Umbilical cord (tissue), 2 donors: ENCODE data around the gene TNFRSF18. TPM values are rescaled to one million over a fixed set of nuclear protein-coding genes. Genes with fewer than 3 reads are reported as not detected.
"Not testable (repeated sequence)": the region's sequence is repeated elsewhere in the genome, so short reads cannot be mapped to it uniquely, and the experiment has no call there.

Experiments used
- DNase-seq: peaks from one replicate; pipeline ENCODE4 v3.0.0-alpha.2; 2015; ENCODE audit warnings: low spot score
- total RNA-seq: library from RNA; depleted of rRNA; stranded (reverse); fragments of >200 nt; gene quantifications from one replicate; pipeline ENCODE4 v1.2.3, GENCODE V29; 2014; ENCODE audit warnings: low replicate concordance; ENCODE audit not compliant: insufficient read depth

The TNFRSF18 gene
- total RNA-seq, 1 donor from 2014 or later = not detected

DNA sequence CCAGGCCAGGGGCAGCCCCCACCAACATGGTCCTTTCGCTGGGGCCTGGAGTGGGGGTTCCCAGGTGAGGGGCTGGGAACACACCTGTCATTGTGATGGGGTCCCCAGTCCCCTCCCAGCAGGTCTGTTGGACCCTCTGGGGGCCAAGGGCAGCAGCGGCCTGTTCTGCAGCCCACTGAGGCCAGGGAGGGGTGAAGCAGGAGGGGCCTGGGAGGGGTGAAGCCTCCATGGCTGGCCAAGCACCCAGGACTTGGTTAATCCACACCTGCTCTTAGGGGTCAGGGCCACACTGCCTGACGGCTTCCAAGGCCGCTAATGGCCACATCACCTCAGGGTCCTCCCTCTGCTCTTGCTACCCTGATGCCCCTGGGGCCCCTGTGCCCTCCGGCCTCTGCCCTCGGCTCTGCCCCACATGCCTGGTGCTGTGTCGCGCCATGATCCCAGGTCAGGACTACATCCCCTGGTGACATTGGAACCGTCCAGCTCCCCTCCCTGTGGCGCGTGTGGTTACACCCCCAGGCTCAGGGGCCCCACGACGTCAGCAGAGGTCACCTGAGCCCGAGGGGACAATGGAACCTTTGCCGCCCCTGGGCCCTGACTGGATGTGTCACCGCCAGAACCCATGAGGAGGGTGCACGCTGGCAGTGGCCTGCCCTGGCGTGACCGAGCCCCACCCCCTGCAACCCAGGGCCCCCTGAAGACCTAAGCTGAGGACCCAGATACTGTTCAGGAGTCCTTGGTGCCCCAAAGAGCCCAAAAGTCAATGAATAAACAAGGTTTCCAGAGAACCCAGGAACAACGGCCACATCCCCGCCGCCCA is 7.0 kb downstream of the TNFRSF18 start:
- no peak for DNase-seq

DNA sequence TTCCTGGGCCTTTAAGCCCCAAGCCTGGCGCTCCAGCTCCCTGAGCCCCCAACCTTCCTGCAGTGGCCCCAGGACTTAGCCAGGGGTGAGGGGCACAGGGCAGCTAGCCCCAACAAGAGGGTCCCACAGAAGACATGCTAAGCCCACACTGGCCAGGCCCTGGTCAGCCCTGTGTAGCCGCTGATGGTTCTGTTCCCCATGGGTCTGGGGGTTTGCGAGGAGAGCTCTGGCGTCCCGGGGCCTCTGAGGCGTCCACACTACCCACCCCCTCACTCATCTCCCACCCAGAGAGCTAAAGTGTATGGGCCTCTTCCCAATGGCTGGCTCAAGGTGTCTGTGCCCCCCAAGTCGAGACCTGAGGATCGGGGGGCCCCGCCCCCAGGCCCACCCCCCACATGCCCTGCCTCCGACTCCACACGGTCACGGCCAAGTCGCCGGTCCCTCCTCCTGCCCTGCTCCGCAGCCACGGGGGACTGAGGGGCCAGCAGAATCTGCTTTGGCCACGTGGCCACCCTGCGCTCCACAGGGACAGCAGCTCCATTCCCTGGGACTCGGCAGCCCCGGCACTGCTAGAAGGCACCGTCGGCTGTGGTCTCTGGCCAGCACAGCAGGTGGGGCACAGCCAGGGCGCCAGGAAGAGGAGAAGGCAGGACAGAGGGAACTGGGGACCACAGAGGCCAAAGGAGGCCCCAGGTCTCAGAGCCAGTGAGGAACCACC is 7.8 kb downstream of the TNFRSF18 start:
- no peak for DNase-seq

DNA sequence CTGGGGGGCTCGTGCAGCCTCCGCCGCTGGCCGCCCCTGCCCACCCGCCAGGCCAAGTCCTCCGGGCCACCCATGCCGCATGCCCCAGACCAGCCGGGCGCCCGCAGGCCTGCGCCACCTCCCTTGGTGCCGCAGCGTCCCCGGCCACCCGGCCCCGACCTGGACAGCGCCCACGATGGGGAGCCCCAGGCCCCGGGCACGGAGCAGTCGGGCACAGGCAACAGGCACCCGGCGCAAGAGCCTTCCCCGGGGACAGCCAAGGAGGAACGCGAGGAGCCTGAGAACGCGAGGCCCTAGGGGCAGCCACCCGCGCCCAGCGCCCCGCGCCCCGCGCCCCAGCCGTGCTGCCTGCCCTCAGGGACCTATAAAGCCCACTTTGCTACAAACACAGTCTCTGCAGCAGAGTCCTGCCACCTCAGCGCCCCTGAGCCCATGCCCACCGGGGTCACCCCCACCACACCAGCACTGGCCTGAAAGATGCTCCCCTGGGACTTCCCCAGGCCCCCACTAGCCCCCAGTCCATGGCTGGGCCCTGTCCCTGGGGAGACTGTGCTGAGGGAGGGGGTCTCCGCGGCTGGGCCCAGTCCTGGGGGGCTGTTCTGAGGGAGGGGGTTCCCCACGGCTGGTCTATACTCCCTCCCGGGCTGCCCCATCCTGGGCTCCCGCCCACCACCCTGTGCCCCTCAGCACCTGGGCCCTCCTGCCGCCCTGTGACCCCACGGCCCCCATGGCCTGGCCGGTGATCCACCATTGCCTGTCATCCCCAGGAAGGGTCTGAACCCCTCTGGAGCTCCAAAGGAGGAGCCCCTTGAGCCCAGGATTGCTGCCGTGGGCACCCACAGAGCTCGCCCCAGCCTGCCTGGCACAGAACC is 8.6 kb downstream of the TNFRSF18 start:
- no peak for DNase-seq

DNA sequence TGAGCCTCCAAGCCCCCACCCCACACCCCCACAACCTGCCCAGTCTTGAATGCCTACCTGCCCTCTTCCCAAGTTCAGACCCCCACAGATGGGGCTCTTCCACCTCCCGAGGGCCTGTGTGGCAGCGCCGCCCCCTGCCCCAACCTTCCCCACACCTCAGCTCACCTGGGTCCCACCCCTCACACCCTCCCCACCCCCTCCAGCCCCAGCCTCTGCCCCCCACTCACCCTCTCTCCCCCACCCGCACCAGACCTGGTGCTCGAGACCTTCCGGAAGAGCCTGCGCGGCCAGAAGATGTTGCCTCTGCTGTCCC is 9.2 kb downstream of the TNFRSF18 start:
- no peak for DNase-seq

DNA sequence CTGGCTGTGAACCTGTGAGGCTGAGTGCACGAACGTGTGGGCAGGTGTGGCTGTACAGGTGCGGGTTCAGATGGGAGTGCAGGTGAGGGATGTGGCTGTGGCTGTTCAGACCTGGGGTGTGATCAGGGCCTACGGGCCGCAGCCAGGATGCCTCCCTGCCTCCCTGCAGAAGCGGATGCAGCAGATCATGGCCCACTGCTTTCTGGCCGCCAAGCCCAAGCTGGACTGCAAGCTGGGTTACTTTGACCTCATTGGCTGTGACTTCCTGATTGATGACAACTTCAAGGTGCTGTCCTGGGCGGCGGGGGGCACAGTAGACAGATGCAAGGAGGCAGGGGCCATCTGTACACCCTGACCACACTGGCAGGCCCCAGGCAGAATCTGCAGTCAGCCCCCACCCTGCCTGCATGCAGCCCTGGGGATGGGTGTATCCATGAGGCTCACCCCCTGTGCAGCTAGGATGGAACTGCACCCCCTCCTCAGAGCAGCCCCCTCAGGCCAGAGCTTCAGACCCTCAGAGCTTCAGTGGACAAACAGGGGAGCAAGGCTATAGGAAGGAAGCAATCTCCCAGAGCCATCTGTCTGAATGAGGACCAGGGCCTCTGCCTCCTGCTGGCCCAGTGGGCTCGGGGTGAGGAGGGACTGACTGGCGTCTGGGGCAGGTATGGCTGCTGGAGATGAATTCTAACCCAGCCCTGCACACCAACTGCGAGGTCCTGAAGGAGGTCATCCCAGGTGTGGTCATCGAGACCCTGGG is 9.8 kb downstream of the TNFRSF18 start:
- DNase-seq = no peak

DNA sequence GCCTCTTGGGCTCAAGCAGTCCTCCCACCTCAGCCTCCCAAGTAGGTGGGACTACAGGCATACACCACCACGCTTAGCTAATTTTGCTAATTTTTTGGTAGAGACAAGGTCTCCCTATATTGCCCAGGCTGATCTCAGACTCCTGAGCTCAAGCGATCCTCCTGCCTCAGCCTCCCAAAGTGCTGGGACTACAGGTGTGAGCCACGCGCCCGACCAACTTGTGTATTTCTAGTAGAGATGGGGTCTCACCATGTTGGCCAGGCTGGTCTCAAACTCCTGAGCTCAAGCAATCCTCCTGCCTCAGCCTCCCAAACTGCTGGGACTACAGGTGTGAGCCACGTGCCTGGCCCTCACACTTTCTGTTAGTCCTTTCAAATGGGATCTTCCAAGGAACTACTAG is 10.7 kb downstream of the TNFRSF18 start:
- DNase-seq = not testable (repeated sequence)

DNA sequence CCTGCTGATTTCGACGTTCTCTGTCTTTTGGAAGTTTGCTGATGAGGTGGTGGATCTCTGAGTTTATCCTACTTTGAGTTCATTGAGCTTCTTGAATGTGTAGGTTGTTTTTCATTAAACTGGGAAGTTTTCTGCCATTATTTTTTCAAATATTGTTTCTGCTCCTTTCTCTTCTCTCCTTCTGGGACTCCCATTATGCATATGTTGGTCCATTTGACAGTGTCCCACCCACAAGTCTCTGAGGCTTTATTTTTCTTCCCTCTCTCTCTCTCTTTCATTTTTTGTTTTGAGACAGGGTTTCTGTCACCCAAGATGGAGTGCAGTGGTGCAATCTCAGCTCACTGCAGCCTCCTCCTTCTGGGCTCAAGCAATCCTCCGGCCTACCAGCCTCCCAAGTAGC is 11.7 kb downstream of the TNFRSF18 start:
- no peak for DNase-seq

DNA sequence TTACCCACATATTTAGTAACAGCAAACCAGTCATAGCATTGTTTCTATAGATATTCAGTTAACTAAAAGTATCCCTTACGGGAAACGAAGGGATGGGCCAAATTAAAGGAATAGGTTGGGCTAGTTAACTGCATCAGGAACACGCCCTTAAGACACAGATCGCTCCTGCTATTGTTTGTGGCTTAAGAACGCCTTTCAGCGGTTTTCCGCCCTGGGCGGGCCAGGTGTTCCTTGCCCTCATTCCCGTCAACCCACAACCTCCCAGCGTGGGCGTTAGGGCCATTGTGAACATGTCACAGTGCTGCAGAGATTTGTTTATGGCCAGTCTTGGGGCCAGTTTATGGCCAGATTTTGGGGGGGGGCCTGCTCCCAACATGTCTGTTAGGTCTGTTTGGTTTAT is 14.7 kb downstream of the TNFRSF18 start:
- DNase-seq = no peak

DNA sequence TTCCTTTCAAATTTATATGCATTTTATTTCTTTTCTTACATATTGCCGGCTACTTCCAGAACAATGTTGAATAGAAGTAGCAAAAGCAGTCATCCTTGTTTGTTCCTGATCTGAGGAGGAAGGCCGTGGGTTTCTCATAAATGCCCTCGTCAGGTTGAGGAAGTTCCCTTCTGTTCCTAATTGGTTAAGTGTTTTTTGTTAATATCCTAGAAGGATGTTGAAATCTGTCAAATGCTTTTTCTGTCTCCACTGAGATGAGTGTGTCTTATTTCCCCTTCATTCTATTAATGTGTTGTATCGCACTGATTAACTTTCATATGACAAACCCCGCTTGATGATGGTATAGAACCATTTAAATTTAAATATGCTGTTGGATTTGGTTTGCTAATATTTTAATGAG is 17.3 kb downstream of the TNFRSF18 start:
- no peak for DNase-seq

DNA sequence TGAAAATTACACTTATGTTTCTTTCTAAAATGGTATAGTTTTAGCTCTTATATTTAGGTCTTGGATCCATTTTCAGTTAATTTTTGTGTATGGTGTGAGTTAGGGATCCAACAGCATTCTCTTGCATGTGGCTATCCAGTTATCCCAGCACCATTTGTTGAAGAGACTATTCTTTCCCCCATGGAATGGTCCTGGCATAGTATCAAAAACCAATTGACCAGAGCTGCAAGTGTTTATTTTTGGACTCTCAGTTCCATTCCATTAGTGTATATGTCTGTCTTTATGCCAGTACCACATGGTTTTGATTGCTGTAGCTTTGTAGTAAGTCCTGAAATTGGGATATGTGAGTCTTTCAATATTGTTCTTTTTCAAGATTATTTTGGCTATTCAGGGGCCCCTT is 18.5 kb downstream of the TNFRSF18 start:
- no peak for DNase-seq

DNA sequence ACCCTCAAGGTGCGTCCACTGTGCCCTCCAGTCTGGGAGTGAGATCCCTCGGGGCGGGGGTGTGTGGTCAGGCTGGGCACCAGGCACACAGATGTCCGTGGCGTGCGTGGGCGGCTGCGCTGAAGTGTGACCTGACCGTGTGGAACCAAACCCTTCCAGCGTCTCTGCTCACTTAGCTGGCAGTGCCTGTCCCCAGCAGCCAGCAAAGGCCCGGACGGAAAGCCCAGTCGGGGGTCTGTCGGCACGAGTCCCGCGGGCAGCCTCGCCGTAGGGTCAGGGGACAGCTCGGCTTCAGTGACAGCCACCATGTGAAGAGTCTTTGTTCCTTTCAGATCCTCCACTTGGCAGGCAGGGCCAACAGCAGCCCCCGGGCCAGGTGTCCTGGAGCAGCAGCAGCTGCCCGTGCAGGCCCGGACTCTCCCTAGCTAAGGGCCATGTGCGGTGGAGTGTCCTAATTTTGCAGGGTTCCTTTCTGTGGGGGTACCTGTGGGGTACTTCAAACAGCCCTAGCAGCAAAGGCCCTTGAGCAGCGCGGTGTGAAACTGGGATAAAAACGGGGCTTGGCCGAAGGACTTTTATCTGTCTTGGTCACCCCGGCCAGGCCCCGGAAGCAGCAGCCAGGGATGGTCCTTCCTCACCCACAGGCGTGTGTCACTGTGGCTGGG is 21.2 kb downstream of the TNFRSF18 start:
- DNase-seq = no peak

DNA sequence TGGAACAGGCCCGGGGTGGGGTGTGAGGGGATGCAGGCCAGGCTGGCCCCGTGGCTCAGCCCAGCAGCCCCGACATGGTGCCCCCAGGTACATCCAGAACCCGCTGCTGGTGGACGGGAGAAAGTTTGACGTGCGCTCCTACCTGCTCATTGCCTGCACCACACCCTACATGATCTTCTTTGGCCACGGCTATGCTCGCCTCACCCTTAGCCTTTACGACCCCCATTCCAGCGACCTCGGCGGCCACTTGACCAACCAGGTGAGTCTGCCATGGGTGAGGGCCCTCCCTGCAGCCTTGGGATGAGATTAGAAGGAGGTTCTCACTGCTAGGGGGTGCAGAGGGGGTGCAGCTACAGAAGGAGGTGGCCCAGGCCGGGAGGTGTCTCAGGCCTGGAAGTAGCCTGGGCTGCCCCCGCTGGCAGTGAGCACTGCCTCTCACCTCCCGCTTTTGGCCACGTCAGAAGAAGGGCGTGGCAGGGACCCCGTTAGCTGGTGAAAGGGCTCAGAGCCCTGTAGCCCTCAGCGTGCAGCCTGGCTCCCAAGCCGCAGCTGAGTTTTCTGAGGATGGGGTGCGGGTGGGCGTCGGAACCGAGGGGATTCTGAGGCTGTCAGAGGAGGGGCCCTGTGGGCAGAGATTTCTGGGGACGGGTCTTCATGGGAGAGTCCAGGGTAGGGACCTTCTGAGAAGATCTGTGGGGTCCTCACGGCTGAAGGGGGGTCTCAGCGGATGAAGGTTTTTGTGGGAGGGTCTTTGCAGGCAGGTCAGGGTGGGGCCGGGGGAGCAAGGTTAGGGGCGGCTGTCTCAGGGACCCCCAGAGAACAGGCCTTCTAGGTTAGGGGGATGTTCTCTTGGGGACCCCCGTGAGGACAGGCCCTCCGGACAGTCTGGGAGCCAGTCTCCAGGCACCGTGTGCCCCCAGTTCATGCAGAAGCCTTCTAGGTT is 22.3 kb downstream of the TNFRSF18 start:
- DNase-seq = no peak

DNA sequence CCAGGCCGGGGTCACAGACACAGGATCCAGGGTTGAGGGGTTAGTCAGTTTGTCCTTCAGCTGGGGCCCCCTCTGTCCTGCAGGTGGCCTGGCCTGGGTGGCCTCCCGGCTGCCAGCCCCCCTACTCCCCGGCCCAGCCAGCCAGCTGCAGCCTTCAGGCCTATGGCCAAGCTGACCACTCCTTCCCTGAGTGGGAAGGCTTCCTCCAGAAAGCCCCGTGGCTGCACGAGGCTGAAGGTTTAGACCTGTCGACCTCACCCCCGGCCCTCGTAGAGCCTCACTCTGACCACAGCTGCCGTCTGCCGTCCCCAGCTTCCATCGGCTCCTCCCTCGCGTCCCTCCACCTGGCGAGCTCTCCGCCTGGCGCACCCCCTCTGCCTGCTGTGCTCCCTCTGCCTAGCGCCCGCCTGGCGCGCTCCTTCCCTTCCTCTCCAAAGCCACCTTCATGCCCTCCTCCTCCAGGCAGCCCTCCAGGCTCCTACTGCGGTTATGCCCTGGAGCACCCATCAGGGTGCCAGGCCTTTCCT is 23.1 kb downstream of the TNFRSF18 start:
- no peak for DNase-seq

DNA sequence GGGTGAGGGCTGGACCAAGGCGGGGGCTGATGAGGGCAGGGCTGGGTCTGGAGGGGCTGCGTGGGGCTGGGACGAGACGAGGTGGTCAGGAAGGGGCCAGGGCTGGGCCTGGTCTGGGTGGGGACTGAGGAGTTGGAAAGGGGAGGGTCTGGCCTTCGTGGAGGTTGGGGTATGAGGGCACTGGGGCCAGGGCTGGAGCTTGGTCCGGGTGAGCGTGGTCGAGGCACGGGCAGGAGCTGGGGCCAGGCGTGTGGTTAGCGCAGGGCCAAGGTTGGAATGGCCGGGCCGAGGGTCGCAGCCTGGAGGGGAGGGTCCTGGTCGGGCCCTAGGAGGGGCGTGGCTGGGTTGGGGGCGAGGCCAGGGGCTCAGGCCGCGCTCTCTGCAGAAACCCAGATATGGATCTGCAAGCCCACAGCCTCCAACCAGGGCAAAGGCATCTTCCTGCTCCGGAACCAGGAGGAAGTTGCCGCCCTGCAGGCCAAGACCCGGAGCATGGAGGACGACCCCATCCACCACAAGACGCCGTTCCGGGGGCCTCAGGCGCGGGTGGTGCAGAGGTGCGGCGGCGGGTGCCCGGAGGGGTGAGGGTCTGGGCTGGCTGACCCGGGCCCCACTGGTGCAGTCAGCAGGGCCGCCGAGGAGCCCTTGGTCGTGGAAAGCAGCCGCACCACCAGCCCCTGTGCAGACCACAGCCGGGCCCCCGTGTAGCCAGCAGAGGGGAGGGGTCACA is 23.7 kb downstream of the TNFRSF18 start:
- no peak for DNase-seq

DNA sequence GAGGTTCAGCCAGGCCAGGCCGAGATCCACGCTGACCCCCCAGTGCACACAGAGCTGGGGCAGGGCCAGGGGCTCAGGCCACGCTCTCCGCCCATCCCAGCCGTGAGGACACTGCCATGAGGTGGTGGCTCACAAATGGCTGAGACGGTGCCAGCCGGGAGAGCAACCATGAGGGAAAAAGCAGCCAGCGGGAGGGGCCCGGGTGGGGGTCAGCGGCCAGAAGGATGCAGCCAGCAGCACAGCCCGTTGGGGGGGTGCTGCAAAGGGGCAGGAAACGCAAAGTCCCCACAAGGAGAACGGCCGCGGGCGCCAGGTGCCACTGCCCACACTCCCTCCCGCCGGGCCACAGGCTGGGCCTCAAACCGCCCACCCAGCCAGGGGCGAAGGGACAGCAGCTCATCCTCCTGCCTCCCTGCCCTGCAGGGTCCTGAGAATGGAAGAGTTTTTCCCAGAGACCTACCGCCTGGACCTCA is 24.4 kb downstream of the TNFRSF18 start:
- no peak for DNase-seq

DNA sequence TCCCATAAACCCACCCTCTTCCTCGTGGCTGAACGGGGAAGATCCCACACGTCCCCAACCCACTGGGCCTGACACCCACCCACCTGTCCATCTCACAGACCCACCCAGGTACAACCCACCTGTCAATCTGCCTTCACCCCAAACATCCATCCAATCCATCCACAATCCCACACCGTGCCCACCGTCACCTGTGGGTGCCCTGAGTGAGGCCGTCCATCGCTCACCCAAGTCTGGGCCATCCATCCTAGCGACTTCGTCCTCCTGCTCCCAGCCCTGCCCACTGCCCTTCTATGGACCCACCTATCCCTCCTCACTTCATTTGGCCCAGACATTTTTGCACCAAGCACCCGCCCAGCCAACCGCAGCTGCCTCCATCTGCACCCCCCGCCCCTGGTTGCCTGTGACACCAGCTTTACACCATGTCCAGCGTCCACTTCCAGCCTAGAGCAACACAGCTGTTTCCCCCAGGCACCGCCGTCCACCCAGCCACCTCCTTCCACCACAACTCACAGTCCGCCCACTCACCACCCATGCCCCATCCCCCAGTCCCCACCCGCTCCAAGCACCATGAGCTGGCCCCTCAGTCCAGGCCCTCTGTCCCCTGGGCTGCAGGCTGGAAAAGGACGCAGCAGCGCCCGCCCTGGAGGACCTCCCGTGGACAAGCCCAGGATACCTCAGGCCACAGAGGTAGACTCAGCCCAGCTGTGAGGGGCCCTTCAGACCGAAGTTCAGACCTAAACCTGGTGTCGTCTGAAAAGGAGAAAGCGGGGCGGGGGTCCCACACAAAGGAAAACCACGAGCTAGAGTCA is 25.1 kb downstream of the TNFRSF18 start:
- DNase-seq = no peak

DNA sequence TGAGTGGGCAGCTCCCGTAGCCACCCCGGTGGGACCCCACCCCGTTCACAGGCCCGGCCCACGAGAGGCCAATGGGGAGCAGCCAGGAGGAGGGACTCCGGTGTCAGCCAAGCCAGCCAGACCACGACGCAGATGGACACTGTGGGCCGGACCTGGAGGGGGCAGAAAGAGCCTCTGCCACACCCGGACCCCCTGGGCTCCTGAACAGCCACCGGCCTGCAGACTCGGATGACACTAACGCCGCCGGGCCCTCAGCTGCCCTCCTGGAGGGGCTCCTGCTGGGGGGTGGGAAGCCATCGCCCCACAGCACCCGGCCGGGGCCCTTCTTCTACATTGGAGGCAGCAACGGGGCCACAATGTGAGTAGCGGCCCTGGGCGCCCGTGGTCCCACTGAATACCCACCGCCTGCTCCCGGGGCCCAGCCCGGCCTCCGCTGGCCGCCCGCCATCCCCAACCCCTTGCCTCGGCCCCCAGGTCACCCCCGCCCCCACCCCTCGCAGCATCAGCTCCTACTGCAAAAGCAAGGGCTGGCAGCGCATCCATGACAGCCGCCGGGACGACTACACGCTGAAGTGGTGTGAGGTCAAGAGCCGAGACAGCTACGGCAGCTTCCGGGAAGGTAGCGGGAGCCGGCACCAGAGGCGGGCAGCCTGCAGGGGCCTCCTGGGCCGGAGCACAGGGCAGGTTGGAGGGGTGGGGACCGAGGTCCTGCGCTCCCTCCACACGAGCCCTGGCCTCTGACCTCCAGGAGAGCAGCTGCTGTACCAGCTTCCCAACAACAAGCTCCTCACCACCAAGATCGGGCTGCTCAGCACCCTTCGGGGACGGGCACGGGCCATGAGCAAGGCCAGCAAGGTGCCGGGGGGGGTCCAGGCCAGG is 26.2 kb downstream of the TNFRSF18 start:
- DNase-seq = no peak
